OCI-LY3 (cell line): ENCODE data around the gene AKAP7.

Source experiments
- EZH2phosphoT487 ChIP-seq: fragments of 200-600 bp; shearing (Covaris generic); IDR thresholded peaks from 2 replicates; pipeline ENCODE4 v1.6.1; 2018; ENCODE audit warnings: antibody characterized with exemption, mixed run types, low read depth
- TF ChIP-seq, protein P1 (sequence below): fragments of 200-600, 300-600 bp; sonication (generic); IDR thresholded peaks from 2 replicates; pipeline ENCODE4 v1.5.1; 2014; ENCODE audit warnings: antibody characterized with exemption, low read length, low read depth

DNA sequence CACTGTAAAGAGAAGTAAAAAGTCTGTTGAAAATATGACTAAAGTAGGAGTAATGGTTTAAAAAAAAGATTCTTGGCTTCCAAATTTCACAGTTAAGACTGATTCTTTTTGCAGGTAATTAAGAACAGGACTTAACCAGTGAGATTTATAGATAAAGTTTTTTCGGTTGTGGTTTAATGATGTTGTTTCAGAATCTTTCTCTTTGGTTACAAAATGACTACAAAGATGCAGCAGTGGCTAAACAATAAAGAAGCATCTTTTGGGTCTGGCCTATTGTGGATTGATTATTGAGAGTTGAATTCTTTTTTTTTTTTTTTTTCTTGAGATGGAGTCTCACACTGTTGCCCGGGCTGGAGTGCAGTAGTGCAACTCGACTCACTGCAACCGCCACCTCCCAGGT is 109.7 kb downstream of the AKAP7 start:
- TF ChIP-seq, protein P1, sequence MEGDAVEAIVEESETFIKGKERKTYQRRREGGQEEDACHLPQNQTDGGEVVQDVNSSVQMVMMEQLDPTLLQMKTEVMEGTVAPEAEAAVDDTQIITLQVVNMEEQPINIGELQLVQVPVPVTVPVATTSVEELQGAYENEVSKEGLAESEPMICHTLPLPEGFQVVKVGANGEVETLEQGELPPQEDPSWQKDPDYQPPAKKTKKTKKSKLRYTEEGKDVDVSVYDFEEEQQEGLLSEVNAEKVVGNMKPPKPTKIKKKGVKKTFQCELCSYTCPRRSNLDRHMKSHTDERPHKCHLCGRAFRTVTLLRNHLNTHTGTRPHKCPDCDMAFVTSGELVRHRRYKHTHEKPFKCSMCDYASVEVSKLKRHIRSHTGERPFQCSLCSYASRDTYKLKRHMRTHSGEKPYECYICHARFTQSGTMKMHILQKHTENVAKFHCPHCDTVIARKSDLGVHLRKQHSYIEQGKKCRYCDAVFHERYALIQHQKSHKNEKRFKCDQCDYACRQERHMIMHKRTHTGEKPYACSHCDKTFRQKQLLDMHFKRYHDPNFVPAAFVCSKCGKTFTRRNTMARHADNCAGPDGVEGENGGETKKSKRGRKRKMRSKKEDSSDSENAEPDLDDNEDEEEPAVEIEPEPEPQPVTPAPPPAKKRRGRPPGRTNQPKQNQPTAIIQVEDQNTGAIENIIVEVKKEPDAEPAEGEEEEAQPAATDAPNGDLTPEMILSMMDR, result no peak
- no peak for TF ChIP-seq EZH2phosphoT487
